Neutrophil (primary cell): ENCODE data around the gene SPRR2E.
"Not testable (repeated sequence)": the region's sequence is repeated elsewhere in the genome, so short reads cannot be mapped to it uniquely, and the experiment has no call there.

Source experiments
- H3K27ac ChIP-seq: fragments of 200-600 bp; sonication (generic); 2 replicates; pipeline ENCODE4 v1.5.1; 2016; ENCODE audit warnings: mild to moderate bottlenecking, moderate library complexity
- H3K27me3 ChIP-seq: fragments of 200-600 bp; sonication (generic); 2 replicates; pipeline ENCODE4 v1.6.0; 2016; ENCODE audit warnings: mild to moderate bottlenecking
- H3K36me3 ChIP-seq: fragments of 200-600 bp; sonication (generic); 2 replicates; pipeline ENCODE4 v1.5.1; 2017
- H3K4me1 ChIP-seq, 2 experiments: fragments of 200-600 bp in 1 of 2; sonication (generic) in 1 of 2; 1 replicate in 1 of 2; 2 replicates in 1 of 2; pipeline versions ENCODE4 v1.5.1 to v1.6.1; 2013 to 2016; ENCODE audit warnings: low read depth in 1 of 2, low read length in 1 of 2, mild to moderate bottlenecking in 1 of 2, moderate library complexity in 1 of 2; ENCODE audit not compliant: control insufficient read depth in 1 of 2, insufficient read depth in 1 of 2
- H3K4me3 ChIP-seq, 2 experiments: fragments of 200-600 bp in 1 of 2; sonication (generic) in 1 of 2; 1 replicate in 1 of 2; 2 replicates in 1 of 2; pipeline ENCODE4 v1.5.1; 2013 to 2016; ENCODE audit warnings: low read depth in 1 of 2, low read length in 1 of 2, mild to moderate bottlenecking in 1 of 2, moderate library complexity in 1 of 2
- H3K9me3 ChIP-seq: fragments of 200-600 bp; sonication (generic); 2 replicates; pipeline ENCODE4 v1.5.1; 2016
- TF ChIP-seq, protein P1 (sequence below): fragments of 200-600 bp; sonication (generic); IDR thresholded peaks from 2 replicates; pipeline ENCODE4 v1.5.1; 2016; ENCODE audit warnings: antibody characterized with exemption

Gene SPRR2E

DNA sequence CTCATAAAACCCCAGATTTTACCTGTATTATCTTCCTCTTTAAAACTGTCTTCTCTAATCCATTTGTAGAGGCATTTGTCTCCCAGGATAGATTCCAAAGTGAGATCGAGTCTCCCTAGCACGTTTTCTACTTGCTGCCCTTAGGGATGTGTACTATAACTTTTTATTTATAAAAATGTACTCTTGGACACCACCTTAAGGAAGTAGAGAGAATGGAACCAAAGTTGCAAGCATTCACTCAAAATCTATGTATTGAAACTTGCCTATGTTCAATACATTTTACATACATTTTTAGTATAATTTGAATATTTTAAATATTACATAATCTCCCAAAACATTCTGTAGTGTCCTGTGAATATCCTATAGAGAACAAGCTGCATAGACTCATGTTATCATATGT, 36.2 kb downstream of the SPRR2E start:
- Histone ChIP-seq H3K4me1 (no peaks in the 10 kb centered on the region), H3K9me3 (no peaks in the 10 kb centered on the region), H3K27ac (no peak overlapping the region), H3K27me3 (peaks cover 55% of the 10 kb centered on the region), H3K4me3 (no peak overlapping the region), H3K36me3 (no peaks in the 10 kb centered on the region)
- TF ChIP-seq, protein P1, sequence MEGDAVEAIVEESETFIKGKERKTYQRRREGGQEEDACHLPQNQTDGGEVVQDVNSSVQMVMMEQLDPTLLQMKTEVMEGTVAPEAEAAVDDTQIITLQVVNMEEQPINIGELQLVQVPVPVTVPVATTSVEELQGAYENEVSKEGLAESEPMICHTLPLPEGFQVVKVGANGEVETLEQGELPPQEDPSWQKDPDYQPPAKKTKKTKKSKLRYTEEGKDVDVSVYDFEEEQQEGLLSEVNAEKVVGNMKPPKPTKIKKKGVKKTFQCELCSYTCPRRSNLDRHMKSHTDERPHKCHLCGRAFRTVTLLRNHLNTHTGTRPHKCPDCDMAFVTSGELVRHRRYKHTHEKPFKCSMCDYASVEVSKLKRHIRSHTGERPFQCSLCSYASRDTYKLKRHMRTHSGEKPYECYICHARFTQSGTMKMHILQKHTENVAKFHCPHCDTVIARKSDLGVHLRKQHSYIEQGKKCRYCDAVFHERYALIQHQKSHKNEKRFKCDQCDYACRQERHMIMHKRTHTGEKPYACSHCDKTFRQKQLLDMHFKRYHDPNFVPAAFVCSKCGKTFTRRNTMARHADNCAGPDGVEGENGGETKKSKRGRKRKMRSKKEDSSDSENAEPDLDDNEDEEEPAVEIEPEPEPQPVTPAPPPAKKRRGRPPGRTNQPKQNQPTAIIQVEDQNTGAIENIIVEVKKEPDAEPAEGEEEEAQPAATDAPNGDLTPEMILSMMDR, result no peak

DNA sequence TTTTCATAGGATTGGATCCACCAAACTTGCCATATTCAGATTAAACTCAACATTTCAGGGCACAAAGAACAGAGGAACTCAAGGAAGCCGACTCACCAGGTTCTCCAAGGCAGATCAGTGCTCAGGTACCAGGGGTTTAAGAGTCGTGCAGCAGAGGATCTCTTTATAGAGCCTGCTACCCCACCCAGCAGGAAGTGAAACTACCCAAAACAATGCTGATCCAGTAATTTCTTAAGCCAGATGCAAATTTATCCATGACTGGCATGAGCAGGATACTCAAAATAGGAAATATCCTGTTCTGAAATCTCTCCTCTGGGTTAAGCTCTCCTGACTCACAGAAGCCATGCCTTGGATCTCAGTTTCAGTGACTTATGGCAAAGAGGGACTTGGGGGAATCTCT, 37.0 kb downstream of the SPRR2E start, which contains the start of gene SPRR2A:
SPRR2A (minus strand) TSS at position 138 of the 400 bp plus-strand sequence. CDS start 777 bp downstream, outside the sequence.
- TF ChIP-seq, protein P1, result no peak
- Histone ChIP-seq H3K9me3 (no peaks in the 10 kb centered on the region), H3K27me3 (peaks cover 55% of the 10 kb centered on the region), H3K4me3 (no peak within 1 kb of the TSS), H3K36me3 (no peaks in the 10 kb centered on the region), H3K27ac (no peak within 1 kb of the TSS), H3K4me1 (no peaks in the 10 kb centered on the region)

DNA sequence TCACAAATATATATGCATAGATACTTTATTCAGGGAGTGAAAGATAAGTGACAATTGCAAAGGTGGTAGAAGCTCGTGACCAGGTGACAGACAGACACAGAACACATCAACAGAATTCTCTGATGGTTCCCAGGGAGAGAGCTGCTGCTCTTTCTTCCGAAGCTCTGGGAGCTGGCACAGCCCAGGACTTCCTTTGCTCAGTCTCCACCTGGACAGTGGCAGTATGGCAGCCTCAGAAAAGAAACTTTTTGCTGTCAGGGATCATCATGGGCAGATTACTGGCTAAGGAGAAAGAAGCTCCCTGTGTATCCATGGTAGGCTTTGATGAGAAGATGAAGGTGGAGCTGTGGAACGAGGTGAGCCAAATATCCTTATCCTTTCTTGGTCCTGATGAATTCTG, 38.2 kb downstream of the SPRR2E start:
- H3K36me3 ChIP-seq, H3K27ac ChIP-seq, H3K4me1 ChIP-seq, H3K9me3 ChIP-seq, H3K4me3 ChIP-seq: not testable (repeated sequence)
- peaks cover 55% of the 10 kb centered on the region for H3K27me3 ChIP-seq

DNA sequence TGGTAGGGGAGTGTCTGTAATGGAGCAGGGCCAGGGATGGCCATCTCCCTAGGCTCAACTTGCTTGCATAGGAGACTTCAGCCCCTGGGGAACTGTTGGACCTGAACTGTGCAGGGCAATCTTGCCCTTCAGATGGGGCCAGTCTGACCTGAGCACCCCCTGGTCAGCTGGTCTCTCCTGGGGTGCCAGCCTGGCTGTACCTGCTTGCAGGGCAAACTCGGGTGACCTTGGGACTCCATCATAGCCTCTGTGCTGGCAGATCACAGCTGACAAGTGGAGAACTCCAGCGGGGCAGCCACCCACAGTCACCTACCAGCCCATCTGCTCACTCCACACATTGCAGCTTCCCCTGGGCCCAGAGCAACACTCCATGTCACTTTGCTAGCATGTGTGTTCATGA, 45.1 kb downstream of the SPRR2E start:
- TF ChIP-seq, protein P1, result no peak
- no peaks in the 10 kb centered on the region for H3K4me1 ChIP-seq

More for the DNA sequence above, 45.1 kb downstream of the SPRR2E start:
- no peak overlapping the region for H3K27ac ChIP-seq
- H3K4me3 ChIP-seq, result no peak overlapping the region
- peaks cover 14% of the 10 kb centered on the region for H3K27me3 ChIP-seq
- H3K36me3 ChIP-seq, result no peaks in the 10 kb centered on the region
- H3K9me3 ChIP-seq, result no peaks in the 10 kb centered on the region
